H1 (cell line): ENCODE data around the gene F11. TPM values are rescaled to one million over a fixed set of nuclear protein-coding genes. Genes with fewer than 3 reads are reported as not detected.

Experiments used
- CTCF ChIA-PET: fragments of 300-600 bp; sonication (Branson Sonifier 250); formaldehyde crosslinking; loops from one replicate; lab custom pipeline; 2021; ENCODE audit not compliant: partially characterized antibody; lab: Charles Lee
- POLR2A ChIA-PET: fragments of 300-600 bp; sonication (Branson Sonifier 250); formaldehyde crosslinking; loops from one replicate; lab custom pipeline; 2021; ENCODE audit warnings: inconsistent platforms; ENCODE audit not compliant: partially characterized antibody; lab: Charles Lee
- DNase-seq, 2 experiments: peaks; one replicate each; pipeline versions ENCODE4 v3.0.0 to v3.0.0-alpha.2; 2010 to 2022; ENCODE audit warnings: low spot score in 2 of 2, low read depth in 1 of 2, mixed read lengths in 1 of 2
- FAIRE-seq: peaks from 2 replicates; lab custom pipeline; 2011; peaks lifted over from hg19 to GRCh38; lab: Jason Lieb, UNC
- H2AFZ ChIP-seq: 2 replicates; pipeline ENCODE4 v1.8.1; 2012; ENCODE audit warnings: low read length, inconsistent platforms
- H2AK5ac ChIP-seq: 2 replicates; pipeline ENCODE4 v1.6.1; 2013; ENCODE audit warnings: low read depth, low read length
- H2BK120ac ChIP-seq: replicated peaks from 2 replicates; pipeline ENCODE3; 2013; ENCODE audit warnings: low read depth, low read length, inconsistent platforms
- H2BK12ac ChIP-seq: 2 replicates; pipeline ENCODE4 v1.6.1; 2013; ENCODE audit warnings: low read depth, low read length
- H2BK15ac ChIP-seq: 2 replicates; pipeline ENCODE4 v1.6.1; 2013; ENCODE audit warnings: low read length
- H2BK20ac ChIP-seq: 2 replicates; pipeline ENCODE4 v1.6.1; 2013; ENCODE audit warnings: low read length
- H2BK5ac ChIP-seq: 2 replicates; pipeline ENCODE4 v1.6.1; 2013; ENCODE audit warnings: low read depth, low read length
- H3K14ac ChIP-seq: 2 replicates; pipeline ENCODE4 v1.6.1; 2013; ENCODE audit warnings: inconsistent platforms; ENCODE audit not compliant: insufficient read length
- H3K18ac ChIP-seq: 2 replicates; pipeline ENCODE4 v1.6.1; 2013; ENCODE audit warnings: low read length; ENCODE audit errors: extremely low read depth
- H3K23ac ChIP-seq: 2 replicates; pipeline ENCODE4 v1.6.1; 2013; ENCODE audit warnings: inconsistent platforms; ENCODE audit not compliant: insufficient read length
- H3K23me2 ChIP-seq: 2 replicates; pipeline ENCODE4 v1.6.1; 2013; ENCODE audit warnings: low read depth, low read length
- H3K27ac ChIP-seq: 2 replicates; pipeline ENCODE4 v1.6.1; 2011; ENCODE audit warnings: low read depth, low read length, inconsistent platforms
- H3K27me3 ChIP-seq, 4 experiments: replicated peaks in 1 of 4; 1 replicate in 1 of 4; 2 replicates in 3 of 4; pipeline versions ENCODE4 v1.6.1 to v1.8.1; 2011 to 2013; ENCODE audit warnings: low read length in 3 of 4, mild to moderate bottlenecking in 3 of 4, inconsistent platforms in 2 of 4, mixed read lengths in 2 of 4, moderate library complexity in 1 of 4; ENCODE audit not compliant: control insufficient read depth in 3 of 4, insufficient read depth in 3 of 4; ENCODE audit errors: extremely low read depth in 1 of 4
- H3K36me3 ChIP-seq, 4 experiments: 2 replicates each; pipeline versions ENCODE4 v1.6.1 to v1.8.1; 2011 to 2013; ENCODE audit warnings: mild to moderate bottlenecking in 4 of 4, low read length in 3 of 4, moderate library complexity in 2 of 4, control low read depth in 1 of 4, inconsistent platforms in 1 of 4; ENCODE audit not compliant: insufficient read depth in 4 of 4, control insufficient read depth in 2 of 4
- H3K4ac ChIP-seq: replicated peaks from 2 replicates; pipeline ENCODE3; 2013; ENCODE audit warnings: low read length, low read depth, mixed read lengths, inconsistent platforms; ENCODE audit not compliant: insufficient read length
- H3K4me1 ChIP-seq, 4 experiments: replicated peaks in 1 of 4; 1 replicate in 1 of 4; 2 replicates in 3 of 4; pipeline versions ENCODE4 v1.6.1 to v1.8.1; 2011 to 2013; ENCODE audit warnings: low read length in 3 of 4, inconsistent platforms in 2 of 4, mixed read lengths in 1 of 4; ENCODE audit not compliant: insufficient read depth in 4 of 4, control insufficient read depth in 3 of 4
- H3K4me2 ChIP-seq, 2 experiments: 2 replicates each; pipeline versions ENCODE4 v1.6.1 to v1.8.1; 2011 to 2013; ENCODE audit warnings: low read depth in 2 of 2, low read length in 2 of 2, control low read depth in 1 of 2, inconsistent platforms in 1 of 2, mild to moderate bottlenecking in 1 of 2; ENCODE audit not compliant: insufficient read depth in 1 of 2
- H3K4me3 ChIP-seq, 4 experiments: fragments of 200-600, 300-600 bp in 1 of 4; sonication (generic), shearing (Covaris generic), sonication (Bioruptor Twin) in 1 of 4; 2 replicates each; pipeline versions ENCODE4 v1.5.1 to v1.8.1; 2011 to 2016; ENCODE audit warnings: low read length in 4 of 4, low read depth in 3 of 4, control low read depth in 2 of 4, inconsistent platforms in 2 of 4, mild to moderate bottlenecking in 2 of 4, mixed read lengths in 1 of 4, moderate library complexity in 1 of 4; ENCODE audit not compliant: insufficient read depth in 2 of 4; ENCODE audit errors: extremely low read depth in 1 of 4
- H3K56ac ChIP-seq: replicated peaks from 2 replicates; pipeline ENCODE3; 2013; ENCODE audit warnings: low read depth, mild to moderate bottlenecking, mixed read lengths, low read length, inconsistent platforms; ENCODE audit not compliant: insufficient read length
- H3K79me1 ChIP-seq: 2 replicates; pipeline ENCODE4 v1.6.1; 2013; ENCODE audit warnings: low read depth, low read length, control low read depth
- H3K79me2 ChIP-seq, 2 experiments: 2 replicates each; pipeline versions ENCODE4 v1.6.1 to v1.8.1; 2012 to 2013; ENCODE audit warnings: low read length in 2 of 2, mild to moderate bottlenecking in 2 of 2, inconsistent platforms in 1 of 2; ENCODE audit not compliant: insufficient read depth in 2 of 2, control insufficient read depth in 1 of 2
- H3K9ac ChIP-seq, 4 experiments: replicated peaks in 1 of 4; 1 replicate in 1 of 4; 2 replicates in 3 of 4; pipeline versions ENCODE4 v1.6.1 to v1.8.1; 2011 to 2013; ENCODE audit warnings: low read depth in 3 of 4, low read length in 3 of 4, control low read depth in 2 of 4, mild to moderate bottlenecking in 2 of 4, moderate library complexity in 2 of 4, inconsistent platforms in 1 of 4; ENCODE audit errors: extremely low read depth in 1 of 4
- H3K9me3 ChIP-seq, 2 experiments: 2 replicates each; pipeline versions ENCODE4 v1.6.1 to v1.8.1; 2012 to 2013; ENCODE audit warnings: mild to moderate bottlenecking in 2 of 2, moderate library complexity in 2 of 2, control low read depth in 1 of 2, inconsistent platforms in 1 of 2, low read depth in 1 of 2, low read length in 1 of 2, mixed read lengths in 1 of 2; ENCODE audit not compliant: insufficient read depth in 2 of 2
- H4K20me1 ChIP-seq, 2 experiments: replicated peaks in 1 of 2; 2 replicates each; pipeline versions ENCODE3 to v1.8.1; 2011 to 2013; ENCODE audit warnings: inconsistent platforms in 2 of 2, low read length in 2 of 2, mild to moderate bottlenecking in 1 of 2; ENCODE audit not compliant: insufficient read depth in 2 of 2, control insufficient read depth in 1 of 2
- H4K5ac ChIP-seq: 2 replicates; pipeline ENCODE4 v1.6.1; 2013; ENCODE audit warnings: low read length, low read depth, mixed read lengths, inconsistent platforms; ENCODE audit not compliant: insufficient read length
- H4K8ac ChIP-seq: 2 replicates; pipeline ENCODE4 v1.8.0; 2013; ENCODE audit warnings: mild to moderate bottlenecking, moderate library complexity, low read length, inconsistent platforms; ENCODE audit not compliant: insufficient read depth; ENCODE audit errors: extremely low read depth
- H4K91ac ChIP-seq: replicated peaks from 2 replicates; pipeline ENCODE3; 2013; ENCODE audit warnings: low read length, mixed read lengths, inconsistent platforms; ENCODE audit not compliant: insufficient read length
- WGBS, 2 experiments: shearing (Covaris generic) in 1 of 2; methylation state at CpG; one replicate each; pipeline versions ENCODE4 v1.1.6 to v1.1.7; 2013 to 2015; ENCODE audit warnings: low lambda C conversion rate in 2 of 2, mixed read lengths in 2 of 2, inconsistent platforms in 1 of 2, low coverage in 1 of 2, missing lambda C conversion rate in 1 of 2; ENCODE audit not compliant: insufficient replicate concordance in 2 of 2, insufficient coverage in 1 of 2, insufficient read length in 1 of 2; ENCODE audit errors: extremely low coverage in 1 of 2, missing lambda C conversion rate in 1 of 2; 5-methylcytosine and 5-hydroxymethylcytosine counted together
- polyA plus RNA-seq, 7 experiments: library from polyadenylated mRNA; depleted of rRNA in 3 of 7; stranded (reverse) in 5 of 7; unstranded in 2 of 7; fragments of >200 nt in 5 of 7; fragments of 200-250 nt in 2 of 7; gene quantifications; 1 replicate in 5 of 7; 2 replicates in 1 of 7; 4 replicates in 1 of 7; pipeline versions ENCODE4 v1.2.1 to v1.2.3, GENCODE V29; 2011 to 2013; ENCODE audit warnings: missing spikeins in 2 of 7, mixed read lengths in 2 of 7
- total RNA-seq: library from RNA; stranded (reverse); fragmentation: NEBNext Ultra II Directional; extraction: Animal tissue kit (Norgen Biotek cat#: 25700); gene quantifications from 2 replicates; pipeline ENCODE4 v1.2.1, GENCODE V29; 2021
- TF ChIP-seq, protein P1 (sequence below): IDR thresholded peaks from 2 replicates; pipeline ENCODE4 v1.6.1; 2012; ENCODE audit warnings: inconsistent platforms

The F11 gene
- total and polyA plus RNA-seq, 2 of the 8 experiments (the other 6 are each of a cell fraction or from before 2014, with no cell fraction given), result 0.27 to 0.99 TPM

DNA sequence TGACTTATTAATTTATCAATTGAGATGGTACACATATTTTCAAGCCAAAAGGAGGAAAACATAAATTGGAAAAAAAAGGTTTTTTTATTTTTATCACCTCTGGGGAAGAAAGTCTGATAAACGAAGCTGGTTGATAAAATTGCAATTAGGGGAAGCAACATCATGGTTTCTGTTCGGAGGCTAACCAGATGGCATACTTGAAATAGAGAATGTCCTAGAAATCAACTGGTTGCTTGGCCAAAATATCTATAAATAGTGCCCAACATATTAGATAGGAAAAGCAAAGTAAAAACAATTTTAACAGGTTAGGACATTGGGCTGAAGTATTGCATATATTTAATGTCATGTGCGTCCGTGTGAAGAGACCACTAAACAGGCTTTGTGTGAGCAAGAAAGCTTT is 24.4 kb upstream of the F11 start:
- Histone ChIP-seq H2AFZ (no peak overlapping the region), H2BK15ac (no peak overlapping the region), H3K18ac (no peak overlapping the region; the same call in 1 of the 2 replicates), H3K56ac (no peak overlapping the region), H2BK5ac (peak overlapping the region; percentile 96; the same call in 1 of the 2 replicates), H3K4me3 (peak overlapping the region in 1 of 4 experiments; percentile 95; a peak in 2 of 8 replicates), H4K5ac (no peak overlapping the region), H4K20me1 (peaks cover 0 to 3% of the 10 kb centered on the region in 2 experiments), H3K36me3 (peaks cover 2 to 36% (median 16%) of the 10 kb centered on the region in 4 experiments; a peak in 5 of 8 replicates), H3K27me3 (no peaks in the 10 kb centered on the region), H3K79me1 (no peaks in the 10 kb centered on the region), H2BK20ac (no peak overlapping the region), H3K9me3 (no peaks in the 10 kb centered on the region; a peak in 2 of 4 replicates), H3K23ac (no peak overlapping the region), H3K4me2 (peak overlapping the region; percentile 37 to 95), H3K4ac (no peak overlapping the region), H3K79me2 (peaks cover 4 to 32% of the 10 kb centered on the region in 2 experiments; a peak in 3 of 4 replicates), H2AK5ac (0 out of 2 replicates have a peak overlapping the region, but pooled peaks have one; percentile 61), H4K91ac (no peak overlapping the region), H2BK120ac (no peak overlapping the region), H4K8ac (no peak overlapping the region), H3K4me1 (peaks cover 0 to 6% (median 4%) of the 10 kb centered on the region in 4 experiments; a peak in 5 of 7 replicates), H3K9ac (peak overlapping the region in 1 of 4 experiments; percentile 61; a peak in 1 of 7 replicates), H3K14ac (no peak overlapping the region), H3K27ac (peak overlapping the region; percentile 49; the same call in 1 of the 2 replicates), H2BK12ac (no peak overlapping the region), H3K23me2 (peaks cover 3% of the 10 kb centered on the region; the same call in 1 of the 2 replicates)
- DNase-seq (no peak), FAIRE-seq (no peak)
- POLR2A ChIA-PET, result interaction anchor here (0.8 to 2.9 kb wide), 12 partner anchors 8 to 109 kb away, joined by 3 to 14 read pairs (median 6); partner anchors contain the start of genes CYP4V2 and F11
- CTCF ChIA-PET, result interaction anchor here (1.2 kb wide), 1 partner anchor 13 kb away, joined by 3 read pairs; no protein-coding TSS in a partner anchor
- WGBS, 2 experiments, result 40% methylated on average over 4 of the region's 4 CpGs; no CpG with 5 or more reads in 1 of the 2 experiments
- TF ChIP-seq, protein P1, sequence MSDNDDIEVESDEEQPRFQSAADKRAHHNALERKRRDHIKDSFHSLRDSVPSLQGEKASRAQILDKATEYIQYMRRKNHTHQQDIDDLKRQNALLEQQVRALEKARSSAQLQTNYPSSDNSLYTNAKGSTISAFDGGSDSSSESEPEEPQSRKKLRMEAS, result no peak
